Esophagus squamous epithelium (tissue), 4 donors: ENCODE data around the gene PIK3C2G.

Experiments used
- CTCF ChIP-seq, 6 experiments: fragments of 450-650 bp in 4 of 6; fragments of 200-600 bp in 2 of 6; sonication (generic) in 2 of 6; IDR thresholded peaks; one replicate each; pipeline ENCODE4 v1.5.1; 2016 to 2019; ENCODE audit warnings: antibody characterized with exemption in 6 of 6, mild to moderate bottlenecking in 4 of 6, moderate library complexity in 4 of 6
- POLR2A ChIP-seq, 4 donors: fragments of 450-650 bp; IDR thresholded peaks; one replicate each; pipeline ENCODE4 v1.6.1; 2017; ENCODE audit warnings: antibody characterized with exemption in 4 of 4, mild to moderate bottlenecking in 4 of 4, moderate library complexity in 3 of 4

- no peak for TF ChIP-seq CTCF (IDR thresholded peaks at IDR 0.05)
- TF ChIP-seq POLR2A (IDR thresholded peaks at IDR 0.05) = no peak
These were observed 289.8 kb downstream of the PIK3C2G start for GRCh38 chr12:18551106-18551505.
